DMS 273 (cell line): ENCODE results near the gene AKAP6.

ENCODE experiments used
- DNase-seq: peaks from one replicate; lab custom pipeline; 2025; ENCODE audit not compliant: unreplicated experiment; lab: John Stamatoyannopoulos, UW

Gene AKAP6

GRCh38 chr14:32802295-32802694 lies 473.2 kb downstream of the AKAP6 start:
- no peak for DNase-seq

- DNase-seq = no peak
Observed at GRCh38 chr14:32805979-32806378, 476.9 kb downstream of the AKAP6 start.

GRCh38 chr14:32808644-32809043 lies 479.5 kb downstream of the AKAP6 start:
- DNase-seq = peak; percentile 39

- DNase-seq = no peak
Observed at GRCh38 chr14:32809255-32809654, 480.2 kb downstream of the AKAP6 start.

GRCh38 chr14:32813401-32813800 lies 484.3 kb downstream of the AKAP6 start:
- DNase-seq = no peak

GRCh38 chr14:32814721-32815120 lies 485.6 kb downstream of the AKAP6 start:
- DNase-seq = no peak

- DNase-seq = no peak
Observed at GRCh38 chr14:32816588-32816987, 487.5 kb downstream of the AKAP6 start.

GRCh38 chr14:32817780-32818179 lies 488.7 kb downstream of the AKAP6 start:
- DNase-seq = no peak

- no peak for DNase-seq
Observed at GRCh38 chr14:32818581-32818980, 489.5 kb downstream of the AKAP6 start.

GRCh38 chr14:32820181-32820580 lies 491.1 kb downstream of the AKAP6 start:
- DNase-seq = no peak

GRCh38 chr14:32820682-32821081 lies 491.6 kb downstream of the AKAP6 start:
- no peak for DNase-seq

- DNase-seq = no peak
Observed at GRCh38 chr14:32821964-32822653, 493.0 kb downstream of the AKAP6 start.

- no peak for DNase-seq
Observed at GRCh38 chr14:32823706-32824105, 494.6 kb downstream of the AKAP6 start.

- DNase-seq = no peak
Observed at GRCh38 chr14:32824195-32824594, 495.1 kb downstream of the AKAP6 start.

GRCh38 chr14:32825058-32825457 lies 496.0 kb downstream of the AKAP6 start:
- DNase-seq = no peak

GRCh38 chr14:32826404-32827082 lies 497.4 kb downstream of the AKAP6 start:
- peak; percentile 12 for DNase-seq

GRCh38 chr14:32827514-32827913 lies 498.4 kb downstream of the AKAP6 start:
- no peak for DNase-seq

GRCh38 chr14:32835924-32836323 lies 506.8 kb downstream of the AKAP6 start:
- DNase-seq = no peak

- no peak for DNase-seq
Observed at GRCh38 chr14:32841698-32842097, 512.6 kb downstream of the AKAP6 start.

GRCh38 chr14:32846821-32847365 lies 517.8 kb downstream of the AKAP6 start:
- DNase-seq = no peak

- DNase-seq = no peak
Observed at GRCh38 chr14:32847867-32848266, 518.8 kb downstream of the AKAP6 start.

GRCh38 chr14:32865827-32866376 lies 536.8 kb downstream of the AKAP6 start:
- DNase-seq = no peak
